ENCODE data around the gene ACTG1. TPM values are rescaled to one million over a fixed set of nuclear protein-coding genes. Genes with fewer than 3 reads are reported as not detected.

The ACTG1 gene
- total RNA-seq, 5 donors from 2014 or later (not counting 1 experiment from before 2014, with no cell fraction given) = 1,183 to 1,383 (median 1,262) TPM

DNA sequence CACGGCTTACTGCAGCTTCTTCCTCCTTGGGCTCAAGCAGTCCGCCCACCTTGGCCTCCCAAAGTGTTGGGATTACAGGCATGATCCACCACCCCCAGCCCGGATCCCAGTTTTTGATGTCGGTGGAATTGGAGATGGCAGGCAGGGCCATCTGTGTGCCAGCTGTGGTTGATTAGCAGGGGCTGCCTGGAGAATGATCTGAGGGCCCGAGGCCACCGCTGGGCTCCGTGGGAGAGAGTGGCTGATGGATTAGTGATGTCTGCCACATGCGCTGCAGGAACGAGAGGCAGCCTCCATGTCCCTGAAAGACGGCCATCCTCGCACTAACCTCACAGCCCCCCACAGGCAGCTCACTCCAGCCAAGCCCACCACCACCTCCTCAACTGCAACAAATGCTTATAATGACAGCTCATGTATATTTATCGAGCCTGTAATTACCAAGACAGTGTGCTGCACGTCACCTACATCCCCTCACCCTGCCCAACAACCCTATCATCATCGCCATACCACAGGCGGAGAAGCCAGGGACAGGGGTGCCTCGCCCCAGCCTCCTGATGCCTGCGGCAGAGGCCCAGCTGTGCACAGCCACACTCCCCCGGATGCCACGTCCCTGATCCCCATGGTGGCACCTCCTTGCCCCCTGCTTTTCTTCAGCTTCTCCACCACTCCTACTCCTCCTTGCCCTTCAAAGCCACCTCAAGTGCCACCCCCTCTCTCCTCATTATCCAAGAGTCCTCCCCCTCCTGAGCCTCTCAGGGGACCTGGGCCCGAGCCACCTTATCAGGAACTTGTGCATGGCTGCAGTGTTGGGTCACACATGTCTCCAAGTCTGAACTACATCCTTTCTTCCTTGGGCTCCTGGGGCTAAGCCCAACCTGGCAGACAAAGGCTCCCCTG is 33.2 kb downstream of the ACTG1 start:
- Histone ChIP-seq H3K4me1 (ENCODE audit: control insufficient read depth in 1 of 2, extremely low read depth in 1 of 2, insufficient read depth in 2 of 2, low read length in 2 of 2) (peaks cover 0 to 30% of the 10 kb centered on the region in 2 experiments), H3K9me3 (no peaks in the 10 kb centered on the region), H3K4me3 (ENCODE audit: control insufficient read depth in 1 of 2, extremely low read depth in 1 of 2, low read length in 1 of 2) (no peak overlapping the region), H3K36me3 (ENCODE audit: control insufficient read depth in 2 of 2, extremely low read depth in 1 of 2, insufficient read depth in 1 of 2, low read length in 1 of 2) (no peaks in the 10 kb centered on the region), H3K27ac (ENCODE audit: low read length) (no peak overlapping the region), H3K27me3 (replicated peaks in 1 of 2; ENCODE audit: control insufficient read depth in 2 of 2, extremely low read depth in 1 of 2, insufficient read depth in 2 of 2, low read length in 1 of 2) (peaks cover 0 to 56% of the 10 kb centered on the region in 2 experiments)
- no peak overlapping the region for H3K27ac Mint-ChIP-seq
- H3K36me3 Mint-ChIP-seq = no peaks in the 10 kb centered on the region
- ChIA-PET CTCF (no interaction called here), POLR2A (no interaction called here)
- peaks cover 5 to 14% (median 7%) of the 10 kb centered on the region in 3 donors for H3K4me1 Mint-ChIP-seq
- H3K4me3 Mint-ChIP-seq = peak overlapping the region in 1 of 3 donors; percentile 24
- 82% methylated on average over 16 of the region's 20 CpGs for WGBS (ENCODE audit: insufficient coverage)
- H3K27me3 Mint-ChIP-seq = peaks cover 9 to 33% of the 10 kb centered on the region in 2 donors
- DNase-seq (no peak), ATAC-seq (replicated peaks in 1 of 4) (no peak)
- H3K9me3 Mint-ChIP-seq = no peaks in the 10 kb centered on the region

DNA sequence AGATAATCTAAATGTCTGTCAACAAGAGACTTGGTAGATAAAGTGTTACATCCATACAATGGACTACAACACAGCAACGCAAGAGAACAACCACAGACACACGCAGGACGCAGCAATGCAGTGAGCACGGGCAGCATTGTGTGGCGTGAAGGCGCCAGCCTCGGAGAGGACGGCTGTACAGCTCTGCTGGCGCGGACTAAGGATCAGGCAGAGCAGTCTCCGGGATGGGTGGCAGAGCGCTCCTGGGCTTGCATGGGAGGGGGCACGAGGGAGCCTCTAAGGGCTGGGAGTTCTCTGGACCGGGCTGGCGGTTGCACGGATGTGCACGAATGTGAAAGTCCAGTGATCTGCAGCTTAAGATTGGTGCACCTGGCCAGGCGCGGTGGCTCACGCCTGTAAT is 34.5 kb downstream of the ACTG1 start:
- POLR2A ChIA-PET = no interaction called here
- H3K4me3 Mint-ChIP-seq = no peak overlapping the region

DNA sequence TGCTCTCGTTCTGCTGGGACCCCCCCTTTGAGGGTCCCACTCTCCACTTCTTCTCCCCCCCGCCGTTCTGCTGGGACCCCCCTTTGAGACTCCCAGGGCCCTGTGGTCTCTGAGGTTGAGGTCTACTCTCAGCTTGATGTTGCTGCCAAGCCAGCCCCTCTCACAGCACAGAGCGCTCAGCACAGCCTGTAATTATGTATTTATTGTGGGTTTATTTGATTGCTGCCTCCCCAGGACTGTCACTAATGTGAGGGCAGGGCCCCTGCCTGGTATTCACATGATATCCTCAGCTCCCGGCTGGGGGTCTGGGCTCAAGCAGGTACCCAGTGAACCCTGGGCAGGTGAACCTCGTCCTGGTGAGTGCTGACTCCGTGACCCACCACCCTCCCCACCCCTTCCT is 35.4 kb downstream of the ACTG1 start:
- Mint-ChIP-seq H3K27ac (no peak overlapping the region), H3K4me3 (no peak overlapping the region), H3K36me3 (no peaks in the 10 kb centered on the region), H3K9me3 (no peaks in the 10 kb centered on the region), H3K4me1 (peaks cover 0 to 9% (median 3%) of the 10 kb centered on the region in 3 donors), H3K27me3 (peaks cover 9 to 25% of the 10 kb centered on the region in 2 donors)
- Histone ChIP-seq H3K36me3 (ENCODE audit: control insufficient read depth in 2 of 2, extremely low read depth in 1 of 2, insufficient read depth in 1 of 2, low read length in 1 of 2) (no peaks in the 10 kb centered on the region), H3K4me3 (ENCODE audit: control insufficient read depth in 1 of 2, extremely low read depth in 1 of 2, low read length in 1 of 2) (no peak overlapping the region), H3K4me1 (ENCODE audit: control insufficient read depth in 1 of 2, extremely low read depth in 1 of 2, insufficient read depth in 2 of 2, low read length in 2 of 2) (peaks cover 0 to 12% of the 10 kb centered on the region in 2 experiments), H3K27ac (ENCODE audit: low read length) (no peak overlapping the region), H3K27me3 (replicated peaks in 1 of 2; ENCODE audit: control insufficient read depth in 2 of 2, extremely low read depth in 1 of 2, insufficient read depth in 2 of 2, low read length in 1 of 2) (peaks cover 0 to 36% of the 10 kb centered on the region in 2 experiments), H3K9me3 (no peaks in the 10 kb centered on the region)
- WGBS (ENCODE audit: insufficient coverage) = 61% methylated on average over 3 of the region's 7 CpGs
- ChIA-PET POLR2A (no interaction called here), CTCF (no interaction called here)
- ATAC-seq (replicated peaks in 1 of 4) (no peak), DNase-seq (no peak)

More for the DNA sequence above, 34.5 kb downstream of the ACTG1 start:
- no peak overlapping the region for H3K4me3 ChIP-seq (ENCODE audit: control insufficient read depth in 1 of 2, extremely low read depth in 1 of 2, low read length in 1 of 2)
- Mint-ChIP-seq H3K36me3 (no peaks in the 10 kb centered on the region), H3K27me3 (peaks cover 9 to 33% of the 10 kb centered on the region in 2 donors), H3K9me3 (no peaks in the 10 kb centered on the region), H3K4me1 (peaks cover 5 to 14% (median 7%) of the 10 kb centered on the region in 3 donors), H3K27ac (no peak overlapping the region)
- H3K27me3 ChIP-seq (replicated peaks in 1 of 2; ENCODE audit: control insufficient read depth in 2 of 2, extremely low read depth in 1 of 2, insufficient read depth in 2 of 2, low read length in 1 of 2) = peaks cover 0 to 45% of the 10 kb centered on the region in 2 experiments
- H3K9me3 ChIP-seq = no peaks in the 10 kb centered on the region
- no peak for ATAC-seq (replicated peaks in 1 of 4)
- WGBS (ENCODE audit: insufficient coverage) = 90% methylated on average over 16 of the region's 20 CpGs
- H3K4me1 ChIP-seq (ENCODE audit: control insufficient read depth in 1 of 2, extremely low read depth in 1 of 2, insufficient read depth in 2 of 2, low read length in 2 of 2) = peaks cover 0 to 18% of the 10 kb centered on the region in 2 experiments
- CTCF ChIA-PET = no interaction called here
- H3K27ac ChIP-seq (ENCODE audit: low read length) = no peak overlapping the region
- H3K36me3 ChIP-seq (ENCODE audit: control insufficient read depth in 2 of 2, extremely low read depth in 1 of 2, insufficient read depth in 1 of 2, low read length in 1 of 2) = no peaks in the 10 kb centered on the region
- DNase-seq = no peak

DNA sequence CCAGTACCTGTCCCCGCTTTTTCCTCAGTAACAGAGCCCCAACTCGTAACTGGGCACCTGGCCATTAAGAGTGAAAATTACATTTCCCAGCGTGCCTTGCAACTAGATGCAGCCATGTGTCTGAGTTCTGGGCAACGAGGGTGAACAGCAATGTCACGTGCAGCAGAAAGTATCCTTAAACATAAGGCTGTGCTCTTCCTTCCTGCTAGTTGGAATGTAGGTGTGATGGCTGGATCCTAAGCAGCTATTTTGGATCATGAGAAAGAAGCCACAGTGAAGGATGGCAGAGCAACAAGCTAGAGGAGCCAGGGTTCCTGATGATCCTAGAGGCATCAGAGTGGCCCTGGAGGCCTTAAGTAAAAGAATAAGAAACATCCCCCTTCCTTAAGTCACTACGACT is 36.0 kb downstream of the ACTG1 start:
- peaks cover 6 to 21% of the 10 kb centered on the region in 2 donors for H3K27me3 Mint-ChIP-seq
- Histone ChIP-seq H3K9me3 (no peaks in the 10 kb centered on the region), H3K4me1 (ENCODE audit: control insufficient read depth in 1 of 2, extremely low read depth in 1 of 2, insufficient read depth in 2 of 2, low read length in 2 of 2) (peaks cover 0 to 10% of the 10 kb centered on the region in 2 experiments), H3K27me3 (replicated peaks in 1 of 2; ENCODE audit: control insufficient read depth in 2 of 2, extremely low read depth in 1 of 2, insufficient read depth in 2 of 2, low read length in 1 of 2) (peaks cover 0 to 30% of the 10 kb centered on the region in 2 experiments), H3K4me3 (ENCODE audit: control insufficient read depth in 1 of 2, extremely low read depth in 1 of 2, low read length in 1 of 2) (no peak overlapping the region), H3K36me3 (ENCODE audit: control insufficient read depth in 2 of 2, extremely low read depth in 1 of 2, insufficient read depth in 1 of 2, low read length in 1 of 2) (no peaks in the 10 kb centered on the region), H3K27ac (ENCODE audit: low read length) (no peak overlapping the region)
- POLR2A ChIA-PET = no interaction called here
- H3K9me3 Mint-ChIP-seq = no peaks in the 10 kb centered on the region
- DNase-seq = no peak
- CTCF ChIA-PET = no interaction called here
- no peaks in the 10 kb centered on the region for H3K36me3 Mint-ChIP-seq
- H3K27ac Mint-ChIP-seq = no peak overlapping the region
- no peak overlapping the region for H3K4me3 Mint-ChIP-seq
- ATAC-seq (replicated peaks in 1 of 4) = no peak
- WGBS (ENCODE audit: insufficient coverage) = 91% methylated on average over 4 of the region's 6 CpGs
- peaks cover 0 to 3% (median under 1%) of the 10 kb centered on the region in 3 donors for H3K4me1 Mint-ChIP-seq

DNA sequence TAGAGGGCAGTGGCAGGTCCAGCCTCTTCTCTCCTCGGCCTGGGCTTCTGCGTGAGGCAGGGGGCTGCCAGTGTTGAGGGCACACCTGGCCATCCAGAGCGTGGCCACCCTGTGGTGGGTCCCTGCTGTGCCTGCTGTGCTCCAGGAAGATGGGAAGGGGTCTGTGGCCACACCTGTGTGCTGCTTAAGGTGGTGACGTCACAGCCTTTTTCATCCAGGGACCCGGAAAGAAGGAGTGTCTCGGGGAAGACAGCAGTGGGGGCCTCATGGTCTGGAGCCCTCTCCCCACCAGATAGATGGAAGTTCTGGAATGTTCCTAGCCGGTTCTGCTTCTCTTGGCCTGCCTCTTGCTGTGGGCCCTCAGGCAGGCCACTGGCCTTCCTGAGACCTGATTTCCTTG is 36.5 kb downstream of the ACTG1 start:
- peaks cover 0 to 29% of the 10 kb centered on the region in 2 experiments for H3K27me3 ChIP-seq (replicated peaks in 1 of 2; ENCODE audit: control insufficient read depth in 2 of 2, extremely low read depth in 1 of 2, insufficient read depth in 2 of 2, low read length in 1 of 2)
- peaks cover 0 to 8% of the 10 kb centered on the region in 2 experiments for H3K4me1 ChIP-seq (ENCODE audit: control insufficient read depth in 1 of 2, extremely low read depth in 1 of 2, insufficient read depth in 2 of 2, low read length in 2 of 2)
- CTCF ChIA-PET = no interaction called here
- POLR2A ChIA-PET = no interaction called here
- H3K36me3 Mint-ChIP-seq = no peaks in the 10 kb centered on the region
- no peaks in the 10 kb centered on the region for H3K9me3 ChIP-seq
- no peak overlapping the region for H3K4me3 Mint-ChIP-seq
- H3K27ac ChIP-seq (ENCODE audit: low read length) = no peak overlapping the region
- no peak for DNase-seq
- H3K27ac Mint-ChIP-seq = no peak overlapping the region
- H3K4me1 Mint-ChIP-seq = peaks cover 0 to 3% (median 0%) of the 10 kb centered on the region in 3 donors
- no peak for ATAC-seq (replicated peaks in 1 of 4)
- no peaks in the 10 kb centered on the region for H3K9me3 Mint-ChIP-seq
- 81% methylated on average over 5 of the region's 7 CpGs for WGBS (ENCODE audit: insufficient coverage)
- H3K36me3 ChIP-seq (ENCODE audit: control insufficient read depth in 2 of 2, extremely low read depth in 1 of 2, insufficient read depth in 1 of 2, low read length in 1 of 2) = no peaks in the 10 kb centered on the region
- H3K4me3 ChIP-seq (ENCODE audit: control insufficient read depth in 1 of 2, extremely low read depth in 1 of 2, low read length in 1 of 2) = no peak overlapping the region
- peaks cover 6 to 20% of the 10 kb centered on the region in 2 donors for H3K27me3 Mint-ChIP-seq

DNA sequence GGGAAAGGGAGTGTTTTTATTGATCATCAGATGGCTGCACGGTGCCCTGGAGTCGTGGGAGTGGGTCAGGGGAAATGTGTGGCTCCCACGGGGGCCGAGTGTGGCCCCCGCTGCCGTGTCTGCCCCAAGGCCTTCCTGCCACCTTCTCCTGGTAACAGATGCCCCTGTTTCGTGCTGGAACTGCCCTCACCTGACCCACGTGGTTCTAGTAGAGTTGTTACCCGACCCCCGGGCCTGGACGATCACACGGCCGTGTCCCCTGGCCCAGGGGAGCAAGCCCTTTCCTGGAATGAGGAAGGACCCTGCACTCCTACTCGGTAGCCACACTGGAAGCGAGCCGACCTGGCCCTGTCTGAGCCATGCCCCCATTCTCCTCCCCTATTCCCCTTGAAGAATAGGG is 37.6 kb downstream of the ACTG1 start:
- CTCF ChIA-PET = no interaction called here
- peaks cover 0 to 5% of the 10 kb centered on the region in 2 experiments for H3K4me1 ChIP-seq (ENCODE audit: control insufficient read depth in 1 of 2, extremely low read depth in 1 of 2, insufficient read depth in 2 of 2, low read length in 2 of 2)
- no peaks in the 10 kb centered on the region for H3K36me3 ChIP-seq (ENCODE audit: control insufficient read depth in 2 of 2, extremely low read depth in 1 of 2, insufficient read depth in 1 of 2, low read length in 1 of 2)
- peaks cover 0 to 18% of the 10 kb centered on the region in 2 experiments for H3K27me3 ChIP-seq (replicated peaks in 1 of 2; ENCODE audit: control insufficient read depth in 2 of 2, extremely low read depth in 1 of 2, insufficient read depth in 2 of 2, low read length in 1 of 2)
- H3K4me3 Mint-ChIP-seq = no peak overlapping the region
- no peaks in the 10 kb centered on the region for H3K9me3 Mint-ChIP-seq
- DNase-seq = no peak
- no peaks in the 10 kb centered on the region for H3K36me3 Mint-ChIP-seq
- POLR2A ChIA-PET = no interaction called here
- H3K27ac Mint-ChIP-seq = no peak overlapping the region
- no peak for ATAC-seq (replicated peaks in 1 of 4)
- H3K9me3 ChIP-seq = no peaks in the 10 kb centered on the region
- H3K4me1 Mint-ChIP-seq = no peaks in the 10 kb centered on the region
- no peak overlapping the region for H3K4me3 ChIP-seq (ENCODE audit: control insufficient read depth in 1 of 2, extremely low read depth in 1 of 2, low read length in 1 of 2)
- H3K27me3 Mint-ChIP-seq = peaks cover 5 to 13% of the 10 kb centered on the region in 2 donors
- no peak overlapping the region for H3K27ac ChIP-seq (ENCODE audit: low read length)
- 78% methylated on average over 14 of the region's 16 CpGs for WGBS (ENCODE audit: insufficient coverage)

Measured in T-cell (primary cell).